ENCODE measurements around the gene BRD1.

Gene BRD1

GRCh38 chr22:49803737-49804375 is 23.8 kb downstream of the BRD1 start:
- FAIRE-seq = no peak

GRCh38 chr22:49803134-49803533 is 24.5 kb downstream of the BRD1 start:
- FAIRE-seq (no peak), DNase-seq (ENCODE audit: extremely low spot score, insufficient read length, low read depth) (no peak)

More at GRCh38 chr22:49803737-49804375, 23.8 kb downstream of the BRD1 start:
- no peak for DNase-seq (ENCODE audit: extremely low spot score, insufficient read length, low read depth)

- FAIRE-seq (no peak), DNase-seq (ENCODE audit: extremely low spot score, insufficient read length, low read depth) (no peak)
Measured at GRCh38 chr22:49801391-49802060, 26.1 kb downstream of the BRD1 start.

DNA sequence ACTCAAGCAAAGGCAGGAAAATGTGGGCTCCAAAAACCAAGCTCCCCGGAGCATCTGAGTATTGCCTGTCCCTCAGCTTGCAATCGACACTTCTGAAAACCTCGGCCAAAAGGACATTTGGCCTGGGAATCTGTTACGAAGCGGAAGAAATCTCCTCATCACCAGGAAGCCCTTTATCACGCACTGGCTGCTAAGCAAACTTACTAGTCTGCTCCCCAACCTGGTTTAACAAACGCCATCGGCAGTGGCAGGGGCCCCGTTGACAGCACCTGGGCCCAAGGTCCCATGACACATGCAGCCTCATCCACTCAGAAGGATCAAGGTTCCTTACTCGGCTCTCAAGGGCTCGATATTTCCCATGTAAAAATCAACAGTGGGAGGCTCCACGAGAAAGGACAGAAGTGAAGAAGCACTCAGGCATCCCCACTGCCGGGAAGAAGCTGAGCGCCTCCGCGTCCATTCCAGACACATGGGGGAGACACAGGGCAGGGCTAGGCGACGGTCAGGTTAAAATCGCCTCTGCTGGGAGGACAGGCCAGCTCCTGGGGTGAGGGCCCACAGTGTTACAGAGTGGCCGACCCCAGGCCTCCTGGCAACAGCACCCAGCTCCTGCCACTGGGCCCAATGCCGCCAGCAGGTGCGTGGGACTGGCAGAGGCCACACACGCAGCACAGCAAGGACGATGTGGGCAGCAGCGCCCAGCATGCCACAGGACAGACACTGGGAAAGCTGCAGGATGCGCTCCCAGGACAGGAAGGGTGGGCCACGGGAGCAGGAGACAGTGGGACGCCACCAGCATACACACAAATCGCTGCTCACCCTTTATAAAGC is 27.1 kb downstream of the BRD1 start:
- DNase-seq (ENCODE audit: extremely low spot score, insufficient read length, low read depth) (no peak), FAIRE-seq (no peak)

GRCh38 chr22:49799431-49800075 is 28.1 kb downstream of the BRD1 start:
- FAIRE-seq (no peak), DNase-seq (ENCODE audit: extremely low spot score, insufficient read length, low read depth) (no peak)

- FAIRE-seq (no peak), DNase-seq (ENCODE audit: extremely low spot score, insufficient read length, low read depth) (no peak)
Measured at GRCh38 chr22:49798486-49799151, 29.1 kb downstream of the BRD1 start.

DNA sequence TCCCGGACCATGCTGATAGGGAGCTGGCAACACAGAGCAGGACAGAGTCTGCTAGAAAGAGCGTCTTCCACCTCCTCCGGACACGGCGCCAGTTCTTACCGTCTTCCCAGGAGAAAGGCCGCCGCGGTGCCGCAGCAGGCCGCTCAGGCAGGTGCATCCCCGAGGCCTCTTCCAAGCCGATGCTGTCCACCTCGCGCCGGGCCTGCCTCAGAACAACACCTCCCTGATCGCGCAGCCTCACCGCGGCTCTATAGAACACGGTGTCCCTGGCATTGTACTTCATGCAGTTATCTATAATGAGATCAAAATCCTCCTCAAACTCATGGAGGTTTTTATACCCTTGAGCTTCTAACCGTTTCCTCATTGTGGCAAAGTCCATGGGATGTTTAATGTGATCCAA is 30.0 kb downstream of the BRD1 start:
- no peak for FAIRE-seq
- no peak for DNase-seq (ENCODE audit: extremely low spot score, insufficient read length, low read depth)

- DNase-seq (ENCODE audit: extremely low spot score, insufficient read length, low read depth) = no peak
Measured at GRCh38 chr22:49796596-49797270, 30.9 kb downstream of the BRD1 start.

GRCh38 chr22:49795521-49795920 is 32.2 kb downstream of the BRD1 start:
- FAIRE-seq (no peak), DNase-seq (ENCODE audit: extremely low spot score, insufficient read length, low read depth) (no peak)

More at GRCh38 chr22:49796596-49797270, 30.9 kb downstream of the BRD1 start:
- FAIRE-seq = no peak

DNA sequence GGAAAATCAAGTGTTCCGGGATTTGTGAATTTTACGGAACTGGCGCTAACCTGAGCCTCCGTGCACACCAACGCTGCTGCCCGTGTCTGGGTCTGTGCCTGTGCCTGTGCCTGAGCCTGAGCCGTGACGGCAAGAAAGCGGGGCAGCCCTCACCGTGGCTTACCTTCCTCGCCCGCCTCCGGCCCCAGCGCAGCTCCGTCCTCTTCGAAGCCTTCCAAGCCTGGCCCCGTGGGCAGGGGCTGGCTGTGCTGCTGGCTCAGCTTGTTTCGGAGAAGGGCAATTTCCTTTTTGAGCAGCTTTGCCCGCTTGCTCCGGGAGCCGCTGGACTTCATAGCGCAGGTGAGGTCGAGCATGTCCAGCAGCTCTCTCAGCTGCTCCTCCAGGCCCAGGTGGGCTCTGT is 33.8 kb downstream of the BRD1 start:
- no peak for FAIRE-seq

GRCh38 chr22:49793296-49793695 is 34.4 kb downstream of the BRD1 start:
- FAIRE-seq = no peak
- DNase-seq (ENCODE audit: extremely low spot score, insufficient read length, low read depth) = no peak

More for the DNA sequence above, 33.8 kb downstream of the BRD1 start:
- DNase-seq (ENCODE audit: extremely low spot score, insufficient read length, low read depth) = no peak

GRCh38 chr22:49792107-49792506 is 35.6 kb downstream of the BRD1 start:
- no peak for FAIRE-seq

DNA sequence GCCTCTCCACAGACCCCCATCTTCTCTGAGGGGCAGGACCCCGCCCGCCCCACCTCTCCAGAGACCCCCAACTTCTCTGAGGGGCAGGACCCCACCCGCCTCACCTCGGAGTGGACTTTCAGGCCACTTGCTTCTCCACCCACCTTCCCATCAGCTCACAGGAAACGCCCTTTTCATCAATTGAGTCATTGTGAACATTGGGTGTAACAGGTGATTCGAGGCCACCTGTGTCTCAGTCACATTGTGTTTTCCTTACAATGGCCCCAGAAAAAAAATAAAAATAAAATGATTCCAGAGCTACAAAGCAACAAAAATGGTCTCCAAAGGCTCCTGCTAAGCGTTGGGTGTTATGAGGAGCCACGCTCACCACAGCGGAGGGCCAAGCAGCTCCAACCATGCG is 36.0 kb downstream of the BRD1 start:
- no peak for FAIRE-seq
- no peak for DNase-seq (ENCODE audit: extremely low spot score, insufficient read length, low read depth)

More at GRCh38 chr22:49792107-49792506, 35.6 kb downstream of the BRD1 start:
- no peak for DNase-seq (ENCODE audit: extremely low spot score, insufficient read length, low read depth)

DNA sequence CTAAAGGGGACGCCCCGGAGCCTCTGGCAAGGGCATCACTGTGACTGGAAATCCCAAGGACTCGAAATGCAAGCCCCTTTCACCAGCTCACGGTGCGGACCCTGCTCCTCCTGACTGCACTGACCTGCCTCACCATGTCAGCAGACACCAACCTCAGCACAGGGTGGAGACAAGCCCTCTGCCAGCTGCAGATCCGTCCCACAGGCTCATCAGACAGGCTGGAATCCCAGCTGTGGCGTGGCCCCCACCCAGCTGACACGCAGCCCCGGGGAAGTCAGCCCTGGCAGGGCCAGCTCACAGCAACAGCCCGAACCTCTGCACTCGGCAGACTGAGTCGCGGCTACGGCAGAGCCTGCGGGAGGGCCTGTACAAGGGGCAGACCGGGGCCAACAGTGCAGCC is 36.8 kb downstream of the BRD1 start:
- FAIRE-seq (no peak), DNase-seq (ENCODE audit: extremely low spot score, insufficient read length, low read depth) (no peak)

DNA sequence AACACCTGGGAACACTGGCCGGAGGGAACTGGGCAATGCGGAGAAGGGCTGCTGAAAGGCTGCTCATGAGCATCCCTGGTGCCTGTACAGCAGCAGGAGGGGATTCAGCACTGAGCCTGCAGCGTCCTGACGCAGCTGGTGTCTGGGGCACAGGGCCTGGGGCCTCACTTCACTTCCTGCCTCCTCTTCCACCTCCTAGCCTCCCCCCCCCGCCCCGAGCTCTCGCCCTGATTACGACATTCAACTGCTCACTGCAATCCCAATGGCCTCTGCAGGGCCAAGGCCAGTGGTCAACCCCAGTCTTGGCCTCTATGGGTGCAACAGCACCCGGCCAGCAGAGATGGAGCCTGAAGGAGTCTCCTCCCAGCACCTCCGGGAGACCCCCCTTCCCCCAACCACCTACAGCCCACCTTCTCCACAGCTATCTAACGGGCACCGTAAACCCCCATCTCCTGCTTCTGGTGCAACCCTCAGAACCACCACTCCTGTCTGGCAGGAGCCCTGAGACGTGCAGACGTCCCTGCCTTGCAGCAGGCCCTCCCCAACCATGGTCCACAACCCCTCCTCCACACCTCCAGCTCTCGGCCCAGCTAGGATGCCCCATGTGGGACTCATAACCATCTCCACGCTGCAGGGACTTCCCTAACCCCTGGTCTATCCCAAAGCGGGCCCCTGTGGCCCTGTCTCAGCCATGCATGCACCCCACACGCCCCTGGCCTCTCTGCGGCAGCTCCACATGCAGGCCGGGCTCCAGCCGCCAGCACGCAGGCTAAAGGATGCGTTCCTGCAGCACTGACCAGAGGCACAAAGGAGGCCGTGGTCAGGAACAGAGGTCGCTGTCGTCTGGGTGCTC is 38.2 kb downstream of the BRD1 start:
- FAIRE-seq = no peak
- no peak for DNase-seq (ENCODE audit: extremely low spot score, insufficient read length, low read depth)

DNA sequence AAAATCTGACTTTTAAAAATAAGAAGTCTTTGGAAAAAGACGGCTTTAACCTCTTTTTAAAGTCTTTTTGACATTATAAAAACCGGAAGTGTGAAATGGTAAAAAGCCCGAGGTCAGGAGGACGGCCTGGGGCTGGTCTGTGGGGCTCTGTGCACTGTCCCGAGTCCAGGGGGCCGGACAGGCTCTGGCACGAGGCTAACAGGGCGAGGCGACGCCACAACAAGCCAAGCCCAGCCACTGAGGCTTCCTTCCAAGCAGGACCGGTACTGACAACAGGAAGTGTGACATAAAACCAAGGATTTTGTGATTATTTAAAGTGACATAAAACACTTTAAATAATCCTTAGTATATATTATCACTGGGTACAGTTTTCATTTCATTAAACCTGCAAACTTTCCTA is 39.2 kb downstream of the BRD1 start:
- DNase-seq (ENCODE audit: extremely low spot score, insufficient read length, low read depth) (no peak), FAIRE-seq (no peak)

GRCh38 chr22:49787861-49788260 is 39.8 kb downstream of the BRD1 start:
- no peak for FAIRE-seq
- DNase-seq (ENCODE audit: extremely low spot score, insufficient read length, low read depth) = no peak

DNA sequence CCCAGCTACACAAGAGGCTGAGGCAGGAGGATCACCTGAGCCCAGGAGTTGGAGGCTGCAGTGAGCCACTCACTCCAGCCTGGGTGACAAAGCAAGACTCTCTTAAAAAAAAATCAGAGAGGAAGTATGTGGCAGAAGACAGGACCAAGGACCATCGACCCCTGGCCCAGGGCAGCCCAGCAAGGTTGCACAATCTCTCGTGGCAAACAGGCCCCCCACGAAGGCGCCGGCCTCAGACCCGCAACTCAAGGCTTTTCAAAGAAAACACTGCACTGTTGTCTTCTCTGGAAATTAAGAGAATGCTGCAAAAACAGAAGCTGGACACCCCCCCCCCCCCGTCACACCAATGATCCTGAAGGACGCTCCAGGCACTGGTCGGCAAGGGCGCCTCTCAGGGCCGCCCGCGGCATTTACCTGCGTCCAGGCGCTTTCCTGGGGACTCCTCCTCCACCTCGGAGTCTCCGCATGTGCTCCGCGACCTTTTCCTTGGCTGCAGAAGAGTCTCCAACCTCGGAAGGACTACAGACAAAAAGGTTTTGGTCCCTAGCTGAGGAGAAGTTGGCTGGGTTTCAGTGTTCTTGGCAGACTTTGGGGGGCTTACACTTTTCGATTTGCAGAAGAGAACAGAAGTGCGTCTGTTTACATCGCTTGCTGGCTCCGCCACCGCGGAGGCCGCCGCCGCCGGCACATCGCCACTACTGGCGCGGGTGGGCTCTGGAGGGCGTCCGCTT is 40.5 kb downstream of the BRD1 start:
- DNase-seq (ENCODE audit: extremely low spot score, insufficient read length, low read depth) (no peak), FAIRE-seq (no peak)
